ENCODE results near the gene LRRC14B. TPM values are rescaled to one million over a fixed set of nuclear protein-coding genes. Genes with fewer than 3 reads are reported as not detected.
"Not testable (repeated sequence)": the region's sequence is repeated elsewhere in the genome, so short reads cannot be mapped to it uniquely, and the experiment has no call there.

The LRRC14B gene
- total RNA-seq, 1 experiment from 2014 or later: not detected

GRCh38 chr5:199950-200645 is 8.8 kb downstream of the LRRC14B start:
- no peaks in the 10 kb centered on the region for H3K36me3 ChIP-seq

GRCh38 chr5:200985-201384 is 9.7 kb downstream of the LRRC14B start:
- H3K9me3 ChIP-seq (replicated peaks): no peaks in the 10 kb centered on the region
- H3K4me3 ChIP-seq: no peak overlapping the region
- no peak for DNase-seq

More at GRCh38 chr5:199950-200645, 8.8 kb downstream of the LRRC14B start:
- Histone ChIP-seq H3K27ac (no peak overlapping the region), H3K4me1 (no peaks in the 10 kb centered on the region), H3K4me3 (no peak overlapping the region), H3K9me3 (replicated peaks) (no peaks in the 10 kb centered on the region), H3K27me3 (no peaks in the 10 kb centered on the region)
- no peak for DNase-seq

GRCh38 chr5:201672-202071 is 10.4 kb downstream of the LRRC14B start:
- Histone ChIP-seq H3K4me3 (no peak overlapping the region), H3K27me3 (no peaks in the 10 kb centered on the region), H3K9me3 (replicated peaks) (no peaks in the 10 kb centered on the region), H3K36me3 (no peaks in the 10 kb centered on the region), H3K27ac (no peak overlapping the region), H3K4me1 (no peaks in the 10 kb centered on the region)
- no peak for DNase-seq

More at GRCh38 chr5:200985-201384, 9.7 kb downstream of the LRRC14B start:
- Histone ChIP-seq H3K4me1 (no peaks in the 10 kb centered on the region), H3K27ac (no peak overlapping the region), H3K36me3 (no peaks in the 10 kb centered on the region), H3K27me3 (no peaks in the 10 kb centered on the region)

GRCh38 chr5:203246-203930 is 12.1 kb downstream of the LRRC14B start:
- H3K27me3 ChIP-seq: no peaks in the 10 kb centered on the region
- no peaks in the 10 kb centered on the region for H3K4me1 ChIP-seq
- DNase-seq: no peak
- H3K4me3 ChIP-seq: no peak overlapping the region
- H3K9me3 ChIP-seq (replicated peaks): no peaks in the 10 kb centered on the region
- H3K36me3 ChIP-seq: no peaks in the 10 kb centered on the region
- H3K27ac ChIP-seq: no peak overlapping the region

- no peak overlapping the region for H3K4me3 ChIP-seq
- H3K36me3 ChIP-seq: no peaks in the 10 kb centered on the region
- H3K27me3 ChIP-seq: no peaks in the 10 kb centered on the region
- no peaks in the 10 kb centered on the region for H3K4me1 ChIP-seq
- no peak overlapping the region for H3K27ac ChIP-seq
- no peak for DNase-seq
- H3K9me3 ChIP-seq (replicated peaks): no peaks in the 10 kb centered on the region
Observed at GRCh38 chr5:204001-204400, 12.7 kb downstream of the LRRC14B start.

GRCh38 chr5:204462-204861 is 13.2 kb downstream of the LRRC14B start:
- Histone ChIP-seq H3K36me3 (no peaks in the 10 kb centered on the region), H3K9me3 (replicated peaks) (no peaks in the 10 kb centered on the region), H3K27me3 (no peaks in the 10 kb centered on the region), H3K4me3 (no peak overlapping the region), H3K4me1 (no peaks in the 10 kb centered on the region), H3K27ac (no peak overlapping the region)
- DNase-seq: no peak

GRCh38 chr5:204966-205670 is 13.8 kb downstream of the LRRC14B start:
- H3K27ac ChIP-seq: no peak overlapping the region
- H3K4me1 ChIP-seq: no peaks in the 10 kb centered on the region
- no peak overlapping the region for H3K4me3 ChIP-seq
- H3K36me3 ChIP-seq: no peaks in the 10 kb centered on the region
- no peak for DNase-seq
- H3K27me3 ChIP-seq: no peaks in the 10 kb centered on the region
- H3K9me3 ChIP-seq (replicated peaks): no peaks in the 10 kb centered on the region

GRCh38 chr5:206406-206805 is 15.1 kb downstream of the LRRC14B start:
- Histone ChIP-seq H3K27ac (no peak overlapping the region), H3K36me3 (no peaks in the 10 kb centered on the region), H3K4me1 (no peaks in the 10 kb centered on the region), H3K27me3 (no peaks in the 10 kb centered on the region), H3K9me3 (replicated peaks) (no peaks in the 10 kb centered on the region), H3K4me3 (no peak overlapping the region)
- no peak for DNase-seq

GRCh38 chr5:206927-207536 is 15.7 kb downstream of the LRRC14B start:
- Histone ChIP-seq H3K36me3 (no peaks in the 10 kb centered on the region), H3K4me1 (no peaks in the 10 kb centered on the region), H3K4me3 (no peak overlapping the region), H3K9me3 (replicated peaks) (no peaks in the 10 kb centered on the region), H3K27me3 (no peaks in the 10 kb centered on the region), H3K27ac (no peak overlapping the region)
- no peak for DNase-seq

- Histone ChIP-seq H3K9me3 (replicated peaks) (no peaks in the 10 kb centered on the region), H3K27me3 (no peaks in the 10 kb centered on the region), H3K27ac (no peak overlapping the region), H3K4me3 (no peak overlapping the region), H3K36me3 (no peaks in the 10 kb centered on the region), H3K4me1 (no peaks in the 10 kb centered on the region)
- DNase-seq: no peak
Observed at GRCh38 chr5:207599-207998, 16.3 kb downstream of the LRRC14B start.

- H3K36me3 ChIP-seq: no peaks in the 10 kb centered on the region
- no peaks in the 10 kb centered on the region for H3K9me3 ChIP-seq (replicated peaks)
- no peak for DNase-seq
- no peaks in the 10 kb centered on the region for H3K27me3 ChIP-seq
- no peak overlapping the region for H3K4me3 ChIP-seq
- H3K27ac ChIP-seq: no peak overlapping the region
- H3K4me1 ChIP-seq: no peaks in the 10 kb centered on the region
Observed at GRCh38 chr5:208449-209114, 17.3 kb downstream of the LRRC14B start.

- no peak for DNase-seq
- H3K36me3 ChIP-seq: no peaks in the 10 kb centered on the region
- no peak overlapping the region for H3K27ac ChIP-seq
- no peak overlapping the region for H3K4me3 ChIP-seq
- H3K4me1 ChIP-seq: no peaks in the 10 kb centered on the region
- no peaks in the 10 kb centered on the region for H3K9me3 ChIP-seq (replicated peaks)
- no peaks in the 10 kb centered on the region for H3K27me3 ChIP-seq
Observed at GRCh38 chr5:213803-214395, 22.6 kb downstream of the LRRC14B start.

- H3K27ac ChIP-seq; H3K27me3 ChIP-seq; DNase-seq; H3K4me3 ChIP-seq; H3K36me3 ChIP-seq; H3K9me3 ChIP-seq (replicated peaks); H3K4me1 ChIP-seq: not testable (repeated sequence)
Observed at GRCh38 chr5:215256-215655, 24.0 kb downstream of the LRRC14B start.

- not testable (repeated sequence) for H3K36me3 ChIP-seq; H3K9me3 ChIP-seq (replicated peaks); H3K4me1 ChIP-seq; H3K4me3 ChIP-seq; H3K27me3 ChIP-seq; DNase-seq; H3K27ac ChIP-seq
Observed at GRCh38 chr5:216076-216475, 24.8 kb downstream of the LRRC14B start.

All from SJCRH30 (cell line).